H9 (cell line): ENCODE data around the gene HUS1. TPM values are rescaled to one million over a fixed set of nuclear protein-coding genes. Genes with fewer than 3 reads are reported as not detected.

ENCODE experiments used
- DNase-seq: peaks from one replicate; pipeline ENCODE4 v3.0.0-alpha.2; 2017
- H2AFZ ChIP-seq: one replicate; pipeline ENCODE4 v1.6.1; 2013; ENCODE audit warnings: mild to moderate bottlenecking, low read length, control low read depth, moderate library complexity
- H2AK5ac ChIP-seq: 2 replicates; pipeline ENCODE4 v1.6.1; 2013; ENCODE audit warnings: low read length, control low read depth, mixed read lengths; ENCODE audit not compliant: insufficient read length
- H2BK120ac ChIP-seq: one replicate; pipeline ENCODE4 v1.6.1; 2013; ENCODE audit warnings: low read depth, mild to moderate bottlenecking, low read length, control low read depth, inconsistent platforms; ENCODE audit not compliant: poor library complexity, severe bottlenecking
- H2BK12ac ChIP-seq: 2 replicates; pipeline ENCODE4 v1.6.1; 2013; ENCODE audit warnings: low read length, control low read depth, mixed read lengths, low read depth; ENCODE audit not compliant: insufficient read length
- H2BK15ac ChIP-seq: 2 replicates; pipeline ENCODE4 v1.6.1; 2013; ENCODE audit warnings: low read depth, low read length, control low read depth
- H2BK20ac ChIP-seq: one replicate; pipeline ENCODE4 v1.6.1; 2013; ENCODE audit warnings: low read depth, mild to moderate bottlenecking, low read length, control low read depth, inconsistent platforms; ENCODE audit not compliant: poor library complexity, severe bottlenecking
- H2BK5ac ChIP-seq: 2 replicates; pipeline ENCODE4 v1.6.1; 2013; ENCODE audit warnings: low read length, control low read depth, mixed read lengths; ENCODE audit not compliant: insufficient read length
- H3K14ac ChIP-seq: 2 replicates; pipeline ENCODE4 v1.6.1; 2013; ENCODE audit warnings: low read length, control low read depth; ENCODE audit not compliant: insufficient read depth
- H3K18ac ChIP-seq: 2 replicates; pipeline ENCODE4 v1.6.1; 2013; ENCODE audit warnings: low read depth, mild to moderate bottlenecking, mixed read lengths, low read length, control low read depth; ENCODE audit not compliant: insufficient read length
- H3K23ac ChIP-seq: 2 replicates; pipeline ENCODE4 v1.6.1; 2013; ENCODE audit warnings: low read length, control low read depth, mixed read lengths, low read depth; ENCODE audit not compliant: insufficient read length
- H3K23me2 ChIP-seq: 2 replicates; pipeline ENCODE4 v1.6.1; 2013; ENCODE audit warnings: low read depth, mild to moderate bottlenecking, mixed read lengths, low read length, control low read depth; ENCODE audit not compliant: insufficient read length, poor library complexity, severe bottlenecking
- H3K27ac ChIP-seq: 2 replicates; pipeline ENCODE4 v1.5.1; 2013; ENCODE audit warnings: low read length, control low read depth, mixed read lengths, low read depth; ENCODE audit not compliant: insufficient read length
- H3K27me3 ChIP-seq: 2 replicates; pipeline ENCODE4 v1.6.1; 2013; ENCODE audit warnings: low read length, control low read depth, inconsistent platforms; ENCODE audit not compliant: insufficient read depth
- H3K4ac ChIP-seq: 2 replicates; pipeline ENCODE4 v1.6.1; 2013; ENCODE audit warnings: low read depth, mild to moderate bottlenecking, control low read depth, inconsistent platforms, low read length, moderate library complexity
- H3K4me1 ChIP-seq: 2 replicates; pipeline ENCODE4 v1.6.1; 2013; ENCODE audit warnings: low read length, control low read depth, inconsistent platforms; ENCODE audit not compliant: insufficient read depth
- H3K4me2 ChIP-seq: 2 replicates; pipeline ENCODE4 v1.6.1; 2013; ENCODE audit warnings: low read length, control low read depth, mixed read lengths; ENCODE audit not compliant: insufficient read length, insufficient read depth
- H3K56ac ChIP-seq: 2 replicates; pipeline ENCODE4 v1.6.1; 2013; ENCODE audit warnings: low read depth, mild to moderate bottlenecking, mixed read lengths, low read length, control low read depth; ENCODE audit not compliant: insufficient read length
- H3K79me1 ChIP-seq: 2 replicates; pipeline ENCODE4 v1.6.1; 2013; ENCODE audit warnings: low read depth, mild to moderate bottlenecking, moderate library complexity, low read length, control low read depth, inconsistent platforms; ENCODE audit not compliant: insufficient read depth, poor library complexity, severe bottlenecking
- H3K79me2 ChIP-seq: 2 replicates; pipeline ENCODE4 v1.6.1; 2013; ENCODE audit warnings: low read length, control low read depth, inconsistent platforms; ENCODE audit not compliant: insufficient read depth
- H3K9ac ChIP-seq: 2 replicates; pipeline ENCODE4 v1.6.1; 2013; ENCODE audit warnings: low read length, control low read depth, mixed read lengths; ENCODE audit not compliant: insufficient read length; ENCODE audit errors: extremely low read depth
- H3K9me3 ChIP-seq: one replicate; pipeline ENCODE4 v1.6.1; 2013; ENCODE audit warnings: low read depth, low read length, inconsistent platforms; ENCODE audit not compliant: control insufficient read depth
- H3T11ph ChIP-seq: one replicate; pipeline ENCODE4 v1.6.1; 2013; ENCODE audit warnings: mild to moderate bottlenecking, low read length, control low read depth, inconsistent platforms
- H4K20me1 ChIP-seq: one replicate; pipeline ENCODE4 v1.6.1; 2013; ENCODE audit not compliant: control insufficient read depth, insufficient read length, insufficient read depth
- H4K5ac ChIP-seq: 2 replicates; pipeline ENCODE4 v1.6.1; 2013; ENCODE audit warnings: low read depth, mild to moderate bottlenecking, mixed read lengths, low read length, control low read depth; ENCODE audit not compliant: insufficient read length
- H4K8ac ChIP-seq: replicated peaks from 2 replicates; pipeline ENCODE4 v1.6.1; 2013; ENCODE audit warnings: low read length, control low read depth, mixed read lengths, low read depth; ENCODE audit not compliant: insufficient read length
- H4K91ac ChIP-seq: 2 replicates; pipeline ENCODE4 v1.6.1; 2013; ENCODE audit warnings: low read depth, mild to moderate bottlenecking, moderate library complexity, mixed read lengths, low read length, control low read depth; ENCODE audit not compliant: insufficient read length
- H3K27ac Mint-ChIP-seq, 3 experiments: 2 replicates in 2 of 3; 3 replicates in 1 of 3; pipeline ENCODE4 v1.8.0; 2020 to 2021; ENCODE audit warnings: mixed read lengths in 3 of 3, mild to moderate bottlenecking in 1 of 3, moderate library complexity in 1 of 3
- H3K27me3 Mint-ChIP-seq: 2 replicates; pipeline ENCODE4 v1.8.0; 2021; ENCODE audit warnings: low read depth, mild to moderate bottlenecking, moderate library complexity, mixed read lengths
- H3K36me3 Mint-ChIP-seq, 3 experiments: 2 replicates in 2 of 3; 3 replicates in 1 of 3; pipeline ENCODE4 v1.8.0; 2020 to 2021; ENCODE audit warnings: low read depth in 3 of 3, mixed read lengths in 3 of 3; ENCODE audit not compliant: insufficient read depth in 1 of 3
- H3K4me1 Mint-ChIP-seq, 2 experiments: 2 replicates each; pipeline ENCODE4 v1.8.0; 2020; ENCODE audit warnings: mixed read lengths in 2 of 2
- H3K4me3 Mint-ChIP-seq, 2 experiments: 2 replicates in 1 of 2; 3 replicates in 1 of 2; pipeline ENCODE4 v1.8.0; 2020 to 2021; ENCODE audit warnings: mild to moderate bottlenecking in 2 of 2, mixed read lengths in 2 of 2, moderate library complexity in 1 of 2
- H3K9me3 Mint-ChIP-seq, 2 experiments: 2 replicates in 1 of 2; 3 replicates in 1 of 2; pipeline ENCODE4 v1.8.0; 2020; ENCODE audit warnings: mild to moderate bottlenecking in 2 of 2, mixed read lengths in 2 of 2, moderate library complexity in 1 of 2
- CTCF ChIP-seq: fragments of 200-600 bp; sonication (generic); conservative IDR thresholded peaks from 3 replicates; pipeline ENCODE4 v1.8.0; 2021; ENCODE audit warnings: antibody characterized with exemption, mild to moderate bottlenecking
- WGBS: extraction: QIAGEN DNeasy Blood & Tissue Kit; methylation state at CpG from one replicate; pipeline ENCODE4 v1.1.7; 2013; ENCODE audit warnings: missing lambda C conversion rate, low lambda C conversion rate, mixed read lengths; ENCODE audit not compliant: insufficient read length; ENCODE audit errors: extremely low coverage; 5-methylcytosine and 5-hydroxymethylcytosine counted together
- total RNA-seq: library from RNA; stranded (reverse); gene quantifications from 2 replicates; pipeline ENCODE4 v1.2.1, GENCODE V29; 2021

HUS1 gene
- total RNA-seq, 1 experiment from 2014 or later = 43.1 TPM

- H2AFZ ChIP-seq = no peak overlapping the region
- no peaks in the 10 kb centered on the region for H3K79me1 ChIP-seq
- no peak overlapping the region for H3K18ac ChIP-seq
- no peak overlapping the region for H2BK5ac ChIP-seq
- no peak overlapping the region for H3K4me2 ChIP-seq
- peak; percentile 67 for TF ChIP-seq CTCF
- Mint-ChIP-seq H3K4me1 (peaks cover 32 to 33% of the 10 kb centered on the region in 2 experiments), H3K27me3 (no peaks in the 10 kb centered on the region), H3K36me3 (peaks cover 0 to 4% (median 3%) of the 10 kb centered on the region in 3 experiments; a peak in 4 of 7 replicates), H3K4me3 (no peak overlapping the region), H3K9me3 (peaks cover 2 to 6% of the 10 kb centered on the region in 2 experiments; a peak in 3 of 5 replicates), H3K27ac (peak overlapping the region in 1 of 3 experiments; percentile 30; a peak in 2 of 7 replicates)
- no peaks in the 10 kb centered on the region for H3K4me1 ChIP-seq
- H3K14ac ChIP-seq = no peak overlapping the region
- no CpG with 5 or more reads among the region's 8 CpGs for WGBS
- H2AK5ac ChIP-seq = no peak overlapping the region
- H4K20me1 ChIP-seq = no peaks in the 10 kb centered on the region
- H3K23me2 ChIP-seq = peaks cover 3% of the 10 kb centered on the region
- no peaks in the 10 kb centered on the region for H3K9me3 ChIP-seq
- H3K9ac ChIP-seq = no peak overlapping the region
- no peak overlapping the region for H4K91ac ChIP-seq
- H3K4ac ChIP-seq = no peak overlapping the region
- no peak overlapping the region for H2BK20ac ChIP-seq
- H4K8ac ChIP-seq = no peak overlapping the region
- DNase-seq = peak; percentile 35
- no peak overlapping the region for H2BK120ac ChIP-seq
- no peak overlapping the region for H4K5ac ChIP-seq
- no peak overlapping the region for H2BK15ac ChIP-seq
- no peak overlapping the region for H3T11ph ChIP-seq
- H3K79me2 ChIP-seq = no peaks in the 10 kb centered on the region
- H3K27me3 ChIP-seq = no peaks in the 10 kb centered on the region
- no peak overlapping the region for H3K56ac ChIP-seq
- no peak overlapping the region for H3K23ac ChIP-seq
- no peak overlapping the region for H3K27ac ChIP-seq
- no peak overlapping the region for H2BK12ac ChIP-seq
These were observed 9.3 kb upstream of the HUS1 start for GRCh38 chr7:47988496-47989386.
